Mucosa of descending colon (tissue), 3 donors: Measurements from ENCODE around the gene STK40. TPM values are rescaled to one million over a fixed set of nuclear protein-coding genes. Genes with fewer than 3 reads are reported as not detected.
A peak's percentile ranks its signal among the peaks of the same experiment; 100 is the strongest.

Experiments
- ATAC-seq: fragments of 200-7000 bp; cut with Tn5 transposase; one replicate; pipeline ENCODE4 v1.9.1; 2020; ENCODE audit warnings: mild to moderate bottlenecking, moderate library complexity
- DNase-seq, 3 donors: peaks; one replicate each; pipeline ENCODE4 v3.0.0-alpha.2; 2020
- H3K36me3 ChIP-seq: fragments of 200-600 bp; one replicate; pipeline ENCODE4 v1.8.0; 2021; ENCODE audit warnings: low read depth, mild to moderate bottlenecking
- H3K4me1 ChIP-seq: fragments of 200-600 bp; one replicate; pipeline ENCODE4 v1.8.0; 2021; ENCODE audit warnings: low read depth, mild to moderate bottlenecking
- H3K4me3 ChIP-seq: fragments of 200-600 bp; one replicate; pipeline ENCODE4 v1.8.0; 2021; ENCODE audit warnings: mild to moderate bottlenecking
- H3K9me3 ChIP-seq: fragments of 200-600 bp; one replicate; pipeline ENCODE4 v1.8.0; 2021; ENCODE audit warnings: mild to moderate bottlenecking
- intact Hi-C, 2 donors: fragments of 100-400 bp; cut with DNase I in 1 of 2; cut with micrococcal nuclease in 1 of 2; formaldehyde crosslinking; loops; one replicate each; pipeline versions ENCODE4 v1.11.0 to v1.11.1; 2022; cut with DNase I, micrococcal nuclease
- total RNA-seq, 3 donors: library from RNA; stranded (reverse); fragmentation: NEBNext Ultra II Directional in 2 of 3; extraction: Animal tissue kit (Norgen Biotek cat#: 25700) in 2 of 3; gene quantifications; one replicate each; pipeline versions ENCODE4 v1.2.1 to v1.2.4, GENCODE V29; 2021 to 2023
- TF ChIP-seq, protein P1 (sequence below): fragments of 200-600 bp; IDR thresholded peaks from one replicate; pipeline ENCODE4 v1.8.0; 2022; ENCODE audit warnings: antibody characterized with exemption, mild to moderate bottlenecking
- donor health status: DM: no; HTN: no; CAD: no; lungs with moderate emphysema.
- donor health status: DM: no; HTN: no; CAD: no.
- donor health status: DM: no; HTN: yes; CAD: no.

Gene STK40
- total RNA-seq, 3 donors from 2014 or later = 51.5 to 85.0 (median 59.4) TPM

DNA sequence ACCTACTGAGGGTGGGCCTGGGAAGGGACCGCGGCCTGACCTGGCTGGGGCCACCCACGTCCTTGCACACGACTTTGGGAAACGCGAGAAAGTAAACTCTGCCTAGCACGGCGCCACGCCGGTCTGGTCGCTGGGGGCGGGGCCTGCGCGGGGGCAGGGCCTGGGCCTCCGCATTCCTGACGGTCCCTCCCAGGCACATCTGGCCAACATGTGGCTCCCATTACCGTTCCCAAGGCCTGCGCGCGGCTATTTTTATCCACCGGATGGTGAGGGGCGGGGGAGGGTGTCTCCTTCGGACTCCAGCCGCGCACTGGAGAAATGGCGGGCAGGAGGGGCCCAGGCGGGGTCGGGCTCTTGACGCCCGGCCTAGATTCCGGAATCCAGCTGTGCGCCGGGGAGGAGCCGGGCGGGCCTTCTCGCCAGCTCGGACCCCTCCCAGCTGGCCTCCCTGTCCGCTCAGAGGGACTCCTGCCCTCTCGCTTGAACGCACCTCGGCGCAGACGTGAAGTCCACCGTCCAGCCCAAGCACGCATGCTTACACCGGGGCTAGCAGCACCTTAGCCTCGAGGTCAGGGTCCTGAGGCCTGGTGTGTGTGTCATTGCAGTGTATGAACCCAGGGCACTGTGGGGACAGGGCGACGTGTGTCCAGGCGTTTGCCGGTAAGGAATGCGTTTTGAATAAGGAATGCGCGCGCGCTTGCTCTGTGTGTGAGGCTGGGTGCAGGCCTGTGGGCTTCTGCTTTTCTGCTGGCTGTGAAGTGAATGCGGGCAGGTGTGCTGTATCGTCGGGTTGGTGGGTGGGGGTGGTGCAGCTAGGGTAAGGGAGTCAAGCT lies 64.4 kb downstream of the STK40 start:
- DNase-seq (peak; percentile 59 to 75 (median 74)), ATAC-seq (peak; percentile 57)
- Histone ChIP-seq H3K36me3 (no peaks in the 10 kb centered on the region), H3K4me1 (peaks cover 20% of the 10 kb centered on the region), H3K9me3 (no peaks in the 10 kb centered on the region), H3K4me3 (no peak overlapping the region)
- intact Hi-C loops = no loop called here
- TF ChIP-seq, protein P1, sequence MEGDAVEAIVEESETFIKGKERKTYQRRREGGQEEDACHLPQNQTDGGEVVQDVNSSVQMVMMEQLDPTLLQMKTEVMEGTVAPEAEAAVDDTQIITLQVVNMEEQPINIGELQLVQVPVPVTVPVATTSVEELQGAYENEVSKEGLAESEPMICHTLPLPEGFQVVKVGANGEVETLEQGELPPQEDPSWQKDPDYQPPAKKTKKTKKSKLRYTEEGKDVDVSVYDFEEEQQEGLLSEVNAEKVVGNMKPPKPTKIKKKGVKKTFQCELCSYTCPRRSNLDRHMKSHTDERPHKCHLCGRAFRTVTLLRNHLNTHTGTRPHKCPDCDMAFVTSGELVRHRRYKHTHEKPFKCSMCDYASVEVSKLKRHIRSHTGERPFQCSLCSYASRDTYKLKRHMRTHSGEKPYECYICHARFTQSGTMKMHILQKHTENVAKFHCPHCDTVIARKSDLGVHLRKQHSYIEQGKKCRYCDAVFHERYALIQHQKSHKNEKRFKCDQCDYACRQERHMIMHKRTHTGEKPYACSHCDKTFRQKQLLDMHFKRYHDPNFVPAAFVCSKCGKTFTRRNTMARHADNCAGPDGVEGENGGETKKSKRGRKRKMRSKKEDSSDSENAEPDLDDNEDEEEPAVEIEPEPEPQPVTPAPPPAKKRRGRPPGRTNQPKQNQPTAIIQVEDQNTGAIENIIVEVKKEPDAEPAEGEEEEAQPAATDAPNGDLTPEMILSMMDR = no peak

- Histone ChIP-seq H3K9me3 (no peaks in the 10 kb centered on the region), H3K36me3 (no peaks in the 10 kb centered on the region), H3K4me3 (no peak overlapping the region), H3K4me1 (peaks cover 20% of the 10 kb centered on the region)
- TF ChIP-seq, protein P1 = no peak
- DNase-seq (no peak), ATAC-seq (no peak)
- intact Hi-C loops = no loop called here
These were observed 65.0 kb downstream of the STK40 start for GRCh38 chr1:36320767-36321118.

GRCh38 chr1:36320291-36320761 lies 65.4 kb downstream of the STK40 start:
- H3K4me1 ChIP-seq = peaks cover 20% of the 10 kb centered on the region
- no peak for ATAC-seq
- DNase-seq = no peak
- no peaks in the 10 kb centered on the region for H3K36me3 ChIP-seq
- no peaks in the 10 kb centered on the region for H3K9me3 ChIP-seq
- no peak overlapping the region for H3K4me3 ChIP-seq
- intact Hi-C loops = no loop called here
- TF ChIP-seq, protein P1 = no peak

GRCh38 chr1:36309397-36309796 lies 76.3 kb downstream of the STK40 start:
- H3K9me3 ChIP-seq = no peaks in the 10 kb centered on the region
- no peak for ATAC-seq
- TF ChIP-seq, protein P1 = no peak
- peaks cover 11% of the 10 kb centered on the region for H3K4me1 ChIP-seq
- DNase-seq = no peak
- no peak overlapping the region for H3K4me3 ChIP-seq
- intact Hi-C loops = no loop called here
- no peaks in the 10 kb centered on the region for H3K36me3 ChIP-seq

DNA sequence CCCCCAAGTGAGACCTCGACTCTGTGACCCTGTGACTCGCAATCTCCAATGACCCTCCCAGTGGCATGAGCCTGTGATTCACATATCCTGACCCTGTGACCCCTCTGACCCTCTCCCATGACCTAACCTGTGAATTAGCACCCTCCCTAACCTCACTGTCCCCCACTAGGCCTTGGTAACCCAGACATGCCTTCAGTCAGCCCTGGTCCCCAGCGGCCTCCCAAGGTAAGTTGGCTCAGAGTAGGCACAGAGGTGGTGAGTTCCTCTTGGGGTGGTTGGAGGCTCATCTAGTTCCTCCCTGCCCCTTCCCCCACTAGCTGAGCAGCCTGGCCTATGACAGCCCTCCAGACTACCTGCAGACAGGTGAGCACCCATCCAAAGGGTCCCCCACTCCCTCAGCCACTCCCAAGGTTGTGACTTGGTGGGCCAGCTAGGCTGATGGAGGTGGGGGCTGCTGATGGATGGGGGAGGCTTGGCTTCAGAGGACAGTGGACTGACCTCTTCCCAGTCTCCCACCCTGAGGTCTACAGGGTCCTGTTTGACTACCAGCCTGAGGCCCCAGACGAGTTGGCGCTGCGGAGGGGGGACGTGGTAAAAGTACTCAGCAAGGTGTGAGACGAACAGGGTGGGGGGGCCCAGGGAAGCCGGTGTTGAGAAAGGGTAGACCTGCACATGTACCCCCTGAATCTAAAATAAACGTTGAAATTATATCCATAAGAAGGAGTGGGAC lies 78.0 kb downstream of the STK40 start:
- ATAC-seq (no peak), DNase-seq (peak in 1 of 3 donors; percentile 19)
- TF ChIP-seq, protein P1 = no peak
- H3K9me3 ChIP-seq = no peaks in the 10 kb centered on the region
- no peaks in the 10 kb centered on the region for H3K36me3 ChIP-seq
- peaks cover 11% of the 10 kb centered on the region for H3K4me1 ChIP-seq
- intact Hi-C loops = no loop called here
- H3K4me3 ChIP-seq = no peak overlapping the region
